Lower leg skin (tissue), 4 donors: ENCODE results near the gene COL4A1. TPM values are rescaled to one million over a fixed set of nuclear protein-coding genes. Genes with fewer than 3 reads are reported as not detected.

ENCODE experiments used
- DNase-seq, 2 donors: peaks; one replicate each; pipeline ENCODE4 v3.0.0-alpha.2; 2019; ENCODE audit warnings: low spot score in 2 of 2
- H3K4me3 ChIP-seq: fragments of 200-600 bp; sonication (generic); 2 replicates; pipeline ENCODE4 v1.5.1; 2017; ENCODE audit warnings: mild to moderate bottlenecking, low read depth; ENCODE audit not compliant: poor library complexity, severe bottlenecking
- CTCF ChIP-seq, 3 donors: fragments of 450-650 bp; IDR thresholded peaks; one replicate each; pipeline ENCODE4 v1.5.1; 2016; ENCODE audit warnings: antibody characterized with exemption in 3 of 3, mild to moderate bottlenecking in 3 of 3, moderate library complexity in 2 of 3
- POLR2A ChIP-seq, 2 donors: fragments of 450-650 bp; IDR thresholded peaks; one replicate each; pipeline ENCODE4 v1.6.1; 2016 to 2017; ENCODE audit warnings: antibody characterized with exemption in 2 of 2, mild to moderate bottlenecking in 1 of 2, moderate library complexity in 1 of 2
- WGBS, 2 donors: methylation state at CpG; one replicate each; pipeline ENCODE4 v1.1.5; 2018; 5-methylcytosine and 5-hydroxymethylcytosine counted together
- intact Hi-C: fragments of 100-400 bp; cut with DNase I; formaldehyde crosslinking; loops from one replicate; pipeline ENCODE4 v1.15.0; 2023; ENCODE audit warnings: low total_unique reads
- total RNA-seq, 4 donors: library from RNA; depleted of rRNA; stranded (reverse); fragments of >200 nt; gene quantifications; one replicate each; pipeline ENCODE4 v1.1.0, GENCODE V29; 2016

The COL4A1 gene
- total RNA-seq, 4 donors from 2014 or later = 41.0 to 105 (median 56.7) TPM

GRCh38 chr13:110166598-110166997 lies 140.4 kb downstream of the COL4A1 start:
- WGBS, 2 donors = 60 to 63% methylated on average over 4 of the region's 4 CpGs
- no peak overlapping the region for H3K4me3 ChIP-seq
- no peak for TF ChIP-seq POLR2A (IDR thresholded peaks at IDR 0.05)
- no peak for TF ChIP-seq CTCF (IDR thresholded peaks at IDR 0.05)
- DNase-seq = no peak
- intact Hi-C loops = no loop called here

- intact Hi-C loops = no loop called here
These were observed 142.3 kb downstream of the COL4A1 start for GRCh38 chr13:110164706-110165105.

GRCh38 chr13:110162866-110163658 lies 143.9 kb downstream of the COL4A1 start:
- DNase-seq = peak in 1 of 2 donors; percentile 23
- H3K4me3 ChIP-seq = no peak overlapping the region
- intact Hi-C loops = no loop called here
- 71 to 73% methylated on average over 11 of the region's 11 CpGs for WGBS, 2 donors
- TF ChIP-seq CTCF (IDR thresholded peaks at IDR 0.05) (no peak), POLR2A (IDR thresholded peaks at IDR 0.05) (no peak)

More at GRCh38 chr13:110164706-110165105, 142.3 kb downstream of the COL4A1 start:
- WGBS, 2 donors = 94 to 96% methylated on average over 8 of the region's 8 CpGs
- H3K4me3 ChIP-seq = no peak overlapping the region
- DNase-seq = peak in 1 of 2 donors; percentile 72
- TF ChIP-seq CTCF (IDR thresholded peaks at IDR 0.05) (no peak), POLR2A (IDR thresholded peaks at IDR 0.05) (no peak)

- WGBS, 2 donors = 92 to 94% methylated on average over 11 of the region's 11 CpGs
- TF ChIP-seq POLR2A (IDR thresholded peaks at IDR 0.05) (no peak), CTCF (IDR thresholded peaks at IDR 0.05) (no peak)
- intact Hi-C loops = no loop called here
- no peak for DNase-seq
- H3K4me3 ChIP-seq = no peak overlapping the region
These were observed 144.9 kb downstream of the COL4A1 start for GRCh38 chr13:110162053-110162452.

GRCh38 chr13:110161112-110161882 lies 145.7 kb downstream of the COL4A1 start:
- 61 to 68% methylated on average over 10 of the region's 10 CpGs for WGBS, 2 donors
- H3K4me3 ChIP-seq = no peak overlapping the region
- TF ChIP-seq POLR2A (IDR thresholded peaks at IDR 0.05) (no peak), CTCF (IDR thresholded peaks at IDR 0.05) (no peak)
- DNase-seq = no peak
- intact Hi-C loops = no loop called here
